HUDEP-2 (cell line): ENCODE measurements around the gene PCOLCE2.
"Not testable (repeated sequence)": the region's sequence is repeated elsewhere in the genome, so short reads cannot be mapped to it uniquely, and the experiment has no call there.

ENCODE experiments used
- DNase-seq, 76 experiments: peaks; one replicate each; lab custom pipeline; 2025; ENCODE audit not compliant: unreplicated experiment in 76 of 76; lab: John Stamatoyannopoulos, UW

PCOLCE2 gene

GRCh38 chr3:142904639-142905436 is 16.0 kb upstream of the PCOLCE2 start:
- DNase-seq, result peak in 1 of 76 experiments; percentile 6

DNA sequence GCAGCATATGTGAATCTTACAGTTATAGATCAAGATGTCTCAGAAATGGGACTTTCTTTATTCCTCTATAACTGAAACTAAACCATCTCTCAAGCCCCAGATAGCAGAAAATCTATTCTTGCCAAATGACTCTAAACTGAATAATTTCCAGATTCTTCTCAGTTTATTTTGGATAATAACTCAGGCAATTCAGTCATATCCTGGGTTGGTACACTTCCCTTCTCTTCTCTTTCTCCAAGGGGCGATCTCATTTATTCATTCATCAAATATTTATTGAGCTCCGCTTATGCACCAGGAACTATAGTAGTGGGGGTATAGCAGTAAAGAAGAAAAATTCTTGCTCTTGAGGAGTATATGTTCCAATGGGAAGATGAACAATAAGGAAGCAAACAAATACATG is 13.5 kb upstream of the PCOLCE2 start:
- no peak for DNase-seq

DNA sequence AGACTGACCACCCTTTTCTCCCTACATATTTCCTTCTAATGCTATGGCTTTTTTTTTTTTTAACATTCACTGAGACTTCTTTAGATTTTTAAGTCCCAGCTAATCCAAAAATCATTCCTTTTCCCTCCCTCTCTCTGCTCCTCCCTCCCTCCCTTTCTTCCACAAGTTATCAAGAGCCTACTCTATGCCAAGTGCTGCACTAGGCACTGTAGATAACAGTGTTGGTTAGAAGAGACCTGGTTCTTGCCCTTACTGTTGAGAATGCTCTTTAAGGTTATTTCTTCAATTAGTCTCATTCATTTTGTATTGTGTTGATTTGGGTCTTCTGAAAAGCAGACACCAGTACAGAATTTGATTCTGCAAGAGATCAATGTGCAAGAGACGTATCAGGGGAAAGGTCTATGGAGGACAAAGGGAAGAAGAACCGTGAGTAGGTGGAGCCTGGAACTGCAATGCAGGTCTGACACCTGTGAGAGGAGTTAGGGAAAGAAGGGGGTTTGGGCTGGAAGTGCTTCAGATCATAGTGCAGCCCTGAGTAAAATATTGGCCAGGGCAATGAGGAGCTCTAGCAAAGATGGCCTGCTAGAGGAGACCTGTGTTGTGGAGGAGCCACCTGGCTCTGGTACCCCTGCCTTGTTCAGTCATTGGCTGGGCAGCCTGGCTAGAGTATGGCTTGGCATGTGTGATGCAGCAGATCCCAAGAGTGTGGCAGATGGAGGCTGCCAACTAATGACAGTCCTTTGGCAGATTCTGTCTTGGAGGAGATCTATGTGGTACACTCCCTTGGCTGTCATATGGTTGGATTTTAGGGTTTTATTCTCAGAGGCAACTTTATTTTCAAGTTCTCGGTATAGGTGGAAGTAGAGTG is 9.7 kb upstream of the PCOLCE2 start:
- no peak for DNase-seq

- DNase-seq, result no peak
Measured at GRCh38 chr3:142897807-142898206, 8.9 kb upstream of the PCOLCE2 start.

DNA sequence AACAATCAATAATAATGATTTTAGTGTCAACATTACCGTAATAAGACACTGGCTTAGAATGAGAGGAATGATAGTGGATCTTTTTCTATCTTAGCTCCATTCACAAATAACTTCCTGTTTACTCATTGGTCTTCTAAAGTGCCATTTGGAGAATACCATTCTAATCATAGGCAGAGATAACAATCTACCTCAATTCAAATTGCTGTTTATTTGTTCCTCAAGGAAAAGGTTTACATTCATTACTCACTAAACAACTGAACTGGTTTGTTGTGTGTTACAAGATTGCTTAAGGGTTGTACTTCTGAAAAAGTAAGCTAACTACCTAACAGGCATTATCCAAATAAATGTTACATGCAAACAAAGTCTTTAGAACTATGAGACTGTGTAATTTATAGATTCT is 8.1 kb upstream of the PCOLCE2 start:
- DNase-seq, result no peak

DNA sequence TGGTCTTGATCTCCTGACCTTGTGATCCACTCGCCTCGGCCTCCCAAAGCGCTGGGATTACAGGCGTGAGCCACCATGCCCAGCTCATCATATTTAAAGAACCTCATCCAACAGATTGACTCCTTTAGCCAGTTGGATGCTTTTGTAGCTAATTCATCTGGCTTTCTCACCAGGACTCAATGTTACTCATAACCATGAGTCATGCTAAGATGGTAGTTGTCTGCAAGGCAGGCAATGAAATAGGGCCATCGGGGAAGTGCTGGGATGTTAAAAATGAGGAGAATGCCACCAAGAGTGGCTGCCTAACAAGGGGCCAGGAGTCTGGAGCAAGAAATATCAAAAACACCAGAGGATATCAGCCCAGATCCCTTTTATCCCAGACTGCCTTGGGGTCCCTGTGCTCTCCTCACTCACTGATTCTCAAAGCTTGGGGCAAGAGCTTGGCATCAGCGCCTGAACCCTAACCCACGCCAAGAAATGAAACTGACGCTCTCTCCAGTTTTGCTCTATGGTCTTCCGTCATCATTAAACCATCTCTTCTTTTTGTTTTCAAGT is 7.4 kb upstream of the PCOLCE2 start:
- DNase-seq, result no peak

DNA sequence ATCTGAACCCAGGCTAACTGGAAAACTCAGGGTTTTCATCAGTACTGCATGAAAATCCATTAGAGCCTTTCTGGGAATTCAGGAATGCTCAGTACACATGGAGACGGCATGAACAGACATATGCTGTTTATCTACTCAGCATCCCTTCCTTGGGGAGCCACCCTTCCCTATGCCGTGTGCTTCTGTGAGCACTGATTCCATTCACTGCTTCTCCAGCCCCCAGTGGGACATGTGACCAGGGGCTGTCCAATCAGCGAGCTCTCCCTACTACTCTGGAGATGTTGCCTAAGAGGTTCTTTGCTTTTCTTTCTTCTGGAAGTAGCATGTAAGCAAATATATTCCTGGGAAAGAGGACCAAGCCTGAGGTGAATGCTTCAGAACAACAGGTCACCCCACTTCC is 5.6 kb upstream of the PCOLCE2 start:
- no peak for DNase-seq

GRCh38 chr3:142892714-142893113 is 3.8 kb upstream of the PCOLCE2 start:
- no peak for DNase-seq

DNA sequence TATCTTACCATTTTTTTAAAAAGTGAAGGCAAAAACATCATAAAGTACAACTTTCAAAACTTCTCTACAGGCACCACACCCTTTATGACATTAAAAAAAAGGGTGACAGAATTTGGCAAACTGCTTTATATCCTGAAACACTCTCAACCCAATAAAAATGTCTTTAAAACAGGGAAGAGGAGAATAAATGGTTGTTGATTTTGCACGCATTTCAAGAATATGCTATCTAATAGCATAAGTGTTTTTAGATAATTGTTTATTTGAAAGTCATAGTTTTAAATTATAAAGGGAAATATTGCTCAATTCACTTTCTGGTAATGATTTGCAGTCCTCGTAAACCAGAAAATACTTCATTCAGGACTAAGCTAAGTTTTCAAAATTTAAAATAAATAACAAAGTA is 1.7 kb upstream of the PCOLCE2 start:
- no peak for DNase-seq

DNA sequence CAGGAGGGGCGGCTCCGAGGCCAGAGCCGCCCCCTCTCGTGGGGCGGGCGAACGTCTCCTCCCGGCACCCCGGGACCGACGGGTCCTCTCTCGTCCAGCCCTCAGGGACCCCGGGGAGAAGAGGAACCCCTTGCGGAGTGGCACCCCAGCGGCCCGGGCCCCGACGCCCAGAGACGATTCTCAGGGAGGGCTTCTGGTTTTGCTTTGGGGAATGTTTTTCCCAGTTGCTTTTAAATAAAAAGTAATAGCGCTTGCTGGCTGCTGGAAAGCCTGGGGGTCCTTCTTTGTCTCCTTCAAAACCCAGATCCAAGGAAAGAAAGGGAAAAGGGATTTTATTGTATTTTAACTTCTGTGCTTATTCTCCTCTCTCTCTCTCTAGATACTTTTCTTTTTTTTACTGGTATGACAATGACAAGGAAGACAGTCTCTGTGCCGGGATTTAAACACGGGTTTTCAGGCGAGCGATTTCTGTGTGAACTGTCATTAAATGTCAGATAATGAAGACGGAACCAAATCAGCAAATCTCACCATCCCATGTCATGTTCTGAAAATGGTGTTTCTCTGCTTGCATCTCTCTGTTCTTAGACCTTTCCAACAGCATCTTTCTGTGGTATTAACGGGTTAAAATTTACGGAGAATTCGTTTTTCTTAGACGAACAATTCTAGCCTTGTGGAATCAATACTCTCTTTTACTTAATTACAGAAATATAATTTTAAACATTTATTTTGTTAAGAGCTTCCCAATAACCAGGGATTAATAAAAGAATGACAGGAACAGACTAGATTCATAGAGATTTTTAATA is 530 bp upstream of the PCOLCE2 start:
- DNase-seq, result no peak

DNA sequence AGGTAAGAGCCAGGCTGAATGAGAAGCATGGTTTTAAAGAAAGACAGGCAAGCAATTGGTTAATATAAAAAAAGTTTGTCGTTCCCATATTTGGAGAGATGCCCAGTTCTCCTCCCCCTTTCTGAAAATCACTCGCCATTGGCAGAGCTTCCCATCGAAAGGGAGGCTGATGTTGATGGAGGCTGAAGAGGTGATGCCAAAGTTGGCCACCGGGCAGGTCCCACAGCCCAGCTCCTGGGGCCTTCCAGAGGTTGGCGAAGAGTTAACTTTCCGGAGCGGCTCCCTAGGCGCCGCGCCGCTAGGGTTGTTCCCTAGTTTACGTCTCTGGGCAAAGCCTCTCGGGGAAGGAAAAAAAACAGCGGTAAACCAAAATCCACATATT is 793 bp downstream of the PCOLCE2 start:
- DNase-seq, result peak in 2 of 76 experiments; percentile 2 to 4

GRCh38 chr3:142886940-142887339 is 1.9 kb downstream of the PCOLCE2 start:
- peak in 2 of 76 experiments; percentile 5 to 7 for DNase-seq

DNA sequence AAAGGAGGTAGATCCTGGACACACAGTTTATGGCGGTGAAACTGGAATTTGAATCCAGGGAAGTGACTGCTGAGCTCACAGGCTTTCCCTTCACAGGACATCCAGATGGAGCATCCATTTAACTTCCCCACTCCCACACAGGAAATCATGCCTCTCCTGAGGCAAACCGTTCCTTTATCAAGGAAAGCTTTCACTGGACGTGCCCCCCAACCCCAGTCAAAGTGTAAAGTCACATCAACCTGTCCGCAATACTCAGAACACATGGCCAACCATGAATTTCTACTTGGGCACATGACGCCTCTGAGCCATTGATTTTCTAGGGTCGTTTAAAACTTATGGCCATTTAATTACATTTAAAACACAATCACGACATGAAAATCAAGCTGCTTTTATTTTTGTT is 2.9 kb downstream of the PCOLCE2 start:
- no peak for DNase-seq

DNA sequence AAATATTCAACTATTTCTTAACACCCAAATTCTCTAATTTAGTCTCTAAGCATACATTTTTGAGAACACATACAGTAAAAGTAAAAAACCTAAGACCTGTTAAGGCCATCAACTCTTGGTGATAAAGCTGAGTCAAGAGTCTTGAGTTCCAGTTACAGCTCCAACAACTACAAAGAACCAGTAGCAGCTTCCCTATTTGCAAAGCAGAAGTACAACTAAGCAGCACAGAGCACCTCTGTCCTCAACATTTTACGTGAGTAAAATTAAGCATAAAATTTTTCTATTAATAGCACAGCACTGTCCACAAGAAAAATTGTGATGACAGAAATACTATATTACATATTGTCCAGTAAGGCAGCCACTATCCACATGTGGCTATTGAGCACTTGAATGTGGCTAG is 4.4 kb downstream of the PCOLCE2 start:
- DNase-seq, result no peak

- not testable (repeated sequence) for DNase-seq
Measured at GRCh38 chr3:142883534-142883933, 5.3 kb downstream of the PCOLCE2 start.

GRCh38 chr3:142881445-142882224 is 7.2 kb downstream of the PCOLCE2 start:
- no peak for DNase-seq

GRCh38 chr3:142878649-142879300 is 10.1 kb downstream of the PCOLCE2 start:
- DNase-seq, result no peak

DNA sequence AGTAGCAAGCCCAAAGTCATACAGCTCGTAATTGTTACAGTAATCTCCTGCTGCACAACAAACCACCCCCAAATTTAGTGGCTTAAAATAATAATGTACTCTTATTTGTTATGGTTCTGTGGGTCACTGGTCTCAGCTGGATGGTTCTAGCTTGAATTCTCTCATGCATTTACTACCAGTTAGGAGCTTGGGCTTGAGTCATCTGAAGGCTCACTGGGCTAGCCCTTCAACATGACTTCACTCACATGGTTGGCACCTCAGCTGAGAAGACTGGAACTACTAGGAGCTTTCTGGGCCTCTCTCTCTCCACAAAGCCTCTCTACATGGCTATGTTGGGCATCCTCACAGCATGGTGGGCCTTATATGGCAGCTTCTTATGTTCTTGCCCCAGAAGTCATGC is 12.5 kb downstream of the PCOLCE2 start:
- no peak for DNase-seq

GRCh38 chr3:142875583-142876207 is 13.2 kb downstream of the PCOLCE2 start:
- no peak for DNase-seq
